ACC112 (cell line): ENCODE measurements around the gene KCNH1.

Source experiments
- H2AFZ ChIP-seq: fragments of 200-600 bp; sonication (generic); one replicate; pipeline ENCODE4 v1.6.0; 2017; ENCODE audit warnings: antibody characterized with exemption, low read length; ENCODE audit not compliant: unreplicated experiment
- H3K27ac ChIP-seq: fragments of 200-600 bp; sonication (generic); 2 replicates; pipeline ENCODE4 v1.5.1; 2014; ENCODE audit warnings: low read depth, mild to moderate bottlenecking, antibody characterized with exemption, low read length, moderate library complexity
- H3K27me3 ChIP-seq: fragments of 200-600 bp; sonication (generic); 2 replicates; pipeline ENCODE4 v1.6.1; 2014; ENCODE audit warnings: mild to moderate bottlenecking, antibody characterized with exemption, low read length, moderate library complexity, mixed read lengths; ENCODE audit not compliant: insufficient read depth
- H3K36me3 ChIP-seq: fragments of 200-600 bp; sonication (generic); 2 replicates; pipeline ENCODE4 v1.6.1; 2016; ENCODE audit warnings: mild to moderate bottlenecking, antibody characterized with exemption, low read length, moderate library complexity, mixed read lengths; ENCODE audit not compliant: insufficient read depth
- H3K4me1 ChIP-seq: fragments of 200-600 bp; sonication (generic); one replicate; pipeline ENCODE4 v1.6.1; 2016; ENCODE audit warnings: low read length, mixed read lengths; ENCODE audit not compliant: insufficient read depth, unreplicated experiment, control insufficient read depth
- H3K4me3 ChIP-seq: fragments of 200-600 bp; sonication (generic); 2 replicates; pipeline ENCODE4 v1.5.1; 2014; ENCODE audit warnings: mild to moderate bottlenecking, low read depth, low read length
- H3K79me2 ChIP-seq: fragments of 200-600 bp; sonication (generic); one replicate; pipeline ENCODE4 v1.6.0; 2016; ENCODE audit warnings: low read length; ENCODE audit not compliant: control insufficient read depth, unreplicated experiment, insufficient read depth

The KCNH1 gene

GRCh38 chr1:210878564-210878963, 255.4 kb downstream of the KCNH1 start:
- H3K4me3 ChIP-seq = no peak overlapping the region
- H3K4me1 ChIP-seq = no peaks in the 10 kb centered on the region
- H3K79me2 ChIP-seq = no peaks in the 10 kb centered on the region
- H3K27ac ChIP-seq = no peak overlapping the region
- H2AFZ ChIP-seq = no peak overlapping the region
- no peaks in the 10 kb centered on the region for H3K27me3 ChIP-seq
- H3K36me3 ChIP-seq = no peaks in the 10 kb centered on the region

GRCh38 chr1:210876275-210876674, 257.7 kb downstream of the KCNH1 start:
- Histone ChIP-seq H3K4me3 (no peak overlapping the region), H3K36me3 (no peaks in the 10 kb centered on the region), H3K27ac (no peak overlapping the region), H2AFZ (no peak overlapping the region), H3K4me1 (no peaks in the 10 kb centered on the region), H3K27me3 (no peaks in the 10 kb centered on the region), H3K79me2 (no peaks in the 10 kb centered on the region)

GRCh38 chr1:210866532-210866931, 267.4 kb downstream of the KCNH1 start:
- Histone ChIP-seq H3K27me3 (no peaks in the 10 kb centered on the region), H3K79me2 (no peaks in the 10 kb centered on the region), H2AFZ (no peak overlapping the region), H3K36me3 (no peaks in the 10 kb centered on the region), H3K4me1 (no peaks in the 10 kb centered on the region), H3K4me3 (no peak overlapping the region), H3K27ac (no peak overlapping the region)

DNA sequence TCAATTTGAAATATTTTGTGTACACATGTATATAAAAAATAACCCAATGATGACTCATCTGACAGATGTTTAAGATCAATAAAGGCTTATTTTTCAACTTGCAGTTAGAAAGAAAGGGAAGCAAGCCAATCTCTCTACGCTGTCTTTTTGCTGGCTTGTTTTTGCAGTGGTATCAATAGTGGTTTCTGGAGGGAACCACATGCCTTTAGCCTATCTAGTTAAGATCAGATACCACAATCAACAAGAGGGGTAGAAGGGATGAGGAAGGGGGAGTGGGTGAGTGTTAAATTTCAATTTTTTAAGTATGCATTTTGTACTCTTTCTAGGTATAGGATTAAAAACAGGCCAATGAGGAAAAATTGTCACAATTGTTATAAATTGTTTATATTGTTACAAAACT, 276.2 kb downstream of the KCNH1 start:
- Histone ChIP-seq H3K4me3 (no peak overlapping the region), H3K27ac (no peak overlapping the region), H2AFZ (no peak overlapping the region), H3K4me1 (no peaks in the 10 kb centered on the region), H3K36me3 (no peaks in the 10 kb centered on the region), H3K27me3 (no peaks in the 10 kb centered on the region), H3K79me2 (no peaks in the 10 kb centered on the region)

- Histone ChIP-seq H3K27me3 (no peaks in the 10 kb centered on the region), H3K36me3 (no peaks in the 10 kb centered on the region), H3K4me1 (no peaks in the 10 kb centered on the region), H2AFZ (no peak overlapping the region), H3K4me3 (no peak overlapping the region), H3K79me2 (no peaks in the 10 kb centered on the region), H3K27ac (no peak overlapping the region)
Measured at GRCh38 chr1:210857146-210857663, 276.7 kb downstream of the KCNH1 start.

GRCh38 chr1:210855440-210855839, 278.5 kb downstream of the KCNH1 start:
- Histone ChIP-seq H3K27ac (no peak overlapping the region), H2AFZ (no peak overlapping the region), H3K79me2 (no peaks in the 10 kb centered on the region), H3K4me3 (no peak overlapping the region), H3K36me3 (no peaks in the 10 kb centered on the region), H3K4me1 (no peaks in the 10 kb centered on the region), H3K27me3 (no peaks in the 10 kb centered on the region)

DNA sequence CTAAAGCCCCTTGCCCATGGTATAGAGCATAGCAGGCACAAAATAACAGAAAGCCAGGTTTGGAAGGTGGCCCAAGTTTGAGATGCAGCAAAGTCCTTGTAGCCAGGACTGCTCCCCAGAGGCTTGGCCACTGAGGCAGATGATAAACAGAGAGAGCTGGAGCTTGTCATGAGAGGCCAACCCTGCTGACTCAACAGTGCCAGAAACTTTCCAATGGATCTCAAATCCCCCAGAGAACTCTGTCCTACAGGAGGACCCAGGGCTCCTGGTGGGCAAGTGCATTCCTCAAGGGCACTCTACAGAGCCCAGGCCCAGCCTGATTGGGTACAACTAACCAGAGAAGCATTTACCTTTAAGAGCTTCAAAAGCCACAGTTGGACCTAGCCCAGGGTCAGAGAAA, 280.7 kb downstream of the KCNH1 start:
- no peaks in the 10 kb centered on the region for H3K36me3 ChIP-seq
- H3K27ac ChIP-seq = no peak overlapping the region
- H2AFZ ChIP-seq = no peak overlapping the region
- H3K4me3 ChIP-seq = no peak overlapping the region
- H3K79me2 ChIP-seq = no peaks in the 10 kb centered on the region
- no peaks in the 10 kb centered on the region for H3K27me3 ChIP-seq
- H3K4me1 ChIP-seq = no peaks in the 10 kb centered on the region

- H3K4me1 ChIP-seq = no peaks in the 10 kb centered on the region
- no peak overlapping the region for H3K4me3 ChIP-seq
- H3K27me3 ChIP-seq = no peaks in the 10 kb centered on the region
- no peak overlapping the region for H3K27ac ChIP-seq
- H2AFZ ChIP-seq = no peak overlapping the region
- H3K36me3 ChIP-seq = no peaks in the 10 kb centered on the region
- H3K79me2 ChIP-seq = no peaks in the 10 kb centered on the region
Measured at GRCh38 chr1:210850556-210850955, 283.4 kb downstream of the KCNH1 start.

GRCh38 chr1:210848474-210848873, 285.5 kb downstream of the KCNH1 start:
- Histone ChIP-seq H3K27ac (no peak overlapping the region), H2AFZ (no peak overlapping the region), H3K79me2 (no peaks in the 10 kb centered on the region), H3K27me3 (no peaks in the 10 kb centered on the region), H3K4me1 (no peaks in the 10 kb centered on the region), H3K36me3 (no peaks in the 10 kb centered on the region), H3K4me3 (no peak overlapping the region)

DNA sequence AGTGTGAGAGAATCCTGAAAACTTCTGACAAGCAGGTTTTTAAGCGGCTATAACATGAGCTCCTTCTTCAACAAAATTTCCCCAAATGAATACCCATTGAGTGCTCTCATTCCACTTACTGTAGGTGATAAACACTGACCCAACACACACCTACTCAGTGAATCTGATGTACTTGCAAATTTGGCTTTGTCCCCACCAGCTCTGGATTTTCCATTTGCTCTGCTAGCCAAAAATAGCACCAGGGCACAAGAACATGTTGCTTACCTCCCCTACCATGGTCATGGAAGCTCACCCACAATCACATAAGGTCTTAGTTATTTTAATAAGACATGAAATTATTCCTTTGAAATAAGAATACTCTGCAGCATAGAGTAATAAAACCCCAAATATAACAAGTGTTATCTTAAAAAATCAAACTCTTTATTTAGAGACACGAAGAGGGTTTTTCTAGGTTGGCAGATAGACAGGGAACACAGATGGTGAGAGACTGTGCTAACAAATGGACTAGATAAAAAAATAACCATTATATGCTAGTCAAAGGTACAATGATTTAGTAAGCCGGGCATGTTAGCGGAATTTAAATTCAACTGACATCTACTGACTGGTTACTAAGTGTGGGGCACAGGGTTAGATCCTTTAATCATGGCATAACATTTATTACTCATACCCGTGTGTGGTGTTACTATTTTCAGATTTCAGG, 291.9 kb downstream of the KCNH1 start:
- H3K27me3 ChIP-seq = no peaks in the 10 kb centered on the region
- H3K79me2 ChIP-seq = no peaks in the 10 kb centered on the region
- H3K4me1 ChIP-seq = no peaks in the 10 kb centered on the region
- no peak overlapping the region for H3K4me3 ChIP-seq
- H3K27ac ChIP-seq = no peak overlapping the region
- no peaks in the 10 kb centered on the region for H3K36me3 ChIP-seq
- no peak overlapping the region for H2AFZ ChIP-seq
